SK-N-MC (cell line): ENCODE data around the gene SUN2.

ENCODE experiments used
- EZH2 ChIP-seq: fragments of 200-600 bp; sonication (generic); IDR thresholded peaks from one replicate; pipeline ENCODE4 v1.6.1; 2017; ENCODE audit warnings: antibody characterized with exemption
- FOXP2 ChIP-seq: optimal IDR thresholded peaks from 2 replicates; pipeline ENCODE3; 2011; ENCODE audit warnings: mild to moderate bottlenecking, moderate library complexity; ENCODE audit not compliant: insufficient read depth; ENCODE audit errors: extremely low read length, control extremely low read depth
- POLR2AphosphoS5 ChIP-seq: IDR thresholded peaks from 2 replicates; pipeline ENCODE4 v1.6.1; 2012; ENCODE audit warnings: mild to moderate bottlenecking, low read depth, low read length, borderline replicate concordance

DNA sequence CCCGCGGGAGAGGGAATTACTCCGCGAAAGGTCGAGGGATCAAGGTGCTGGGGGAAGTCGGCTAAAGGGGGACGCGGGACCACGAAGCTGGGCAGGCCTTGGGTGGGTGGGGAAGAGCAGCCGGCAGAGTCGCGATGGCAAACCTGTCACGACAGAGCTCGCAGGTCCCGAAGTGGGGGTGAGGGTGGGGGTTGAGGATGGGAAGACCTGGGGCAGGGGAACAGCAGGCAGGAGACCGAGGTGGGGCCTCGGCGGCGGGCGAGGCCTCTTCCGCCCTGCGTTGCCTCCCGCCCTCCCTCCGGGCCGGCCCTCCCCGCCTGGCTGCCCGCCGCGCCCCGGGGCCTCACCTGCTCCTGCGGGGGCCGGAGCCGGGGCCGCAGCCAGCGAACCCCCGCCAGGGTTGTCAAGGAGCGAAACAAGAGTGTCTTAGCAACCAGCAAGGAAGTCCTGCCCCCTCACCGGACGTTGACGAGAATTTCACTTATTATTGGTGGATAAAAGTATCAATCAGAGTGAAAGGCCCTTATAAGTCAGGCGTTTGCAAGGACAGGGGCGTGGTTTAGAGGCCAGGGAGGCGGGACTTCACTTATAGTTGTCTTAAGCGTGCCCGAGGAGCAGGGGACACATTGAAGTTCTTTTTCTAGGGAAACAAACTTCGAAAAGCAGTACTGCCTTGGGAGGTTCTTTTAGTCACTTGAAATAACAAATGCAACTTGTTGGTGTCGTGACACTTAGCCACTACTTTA lies 38.1 kb upstream of the SUN2 start, which contains the start of gene DNAL4:
- TF ChIP-seq EZH2 (no peak), POLR2AphosphoS5 (peak; percentile 38; the same call in 1 of the 2 replicates), FOXP2 (no peak)
